Measurements from ENCODE around the gene PCNA.

PCNA gene

GRCh38 chr20:5070570-5070969 lies 49.2 kb downstream of the PCNA start:
- peaks cover 38 to 57% of the 10 kb centered on the region in 2 experiments for H3K4me1 ChIP-seq (ENCODE audit: control insufficient read depth in 1 of 2, insufficient read depth in 1 of 2, low read depth in 1 of 2, low read length in 1 of 2)
- TF ChIP-seq, protein P1, sequence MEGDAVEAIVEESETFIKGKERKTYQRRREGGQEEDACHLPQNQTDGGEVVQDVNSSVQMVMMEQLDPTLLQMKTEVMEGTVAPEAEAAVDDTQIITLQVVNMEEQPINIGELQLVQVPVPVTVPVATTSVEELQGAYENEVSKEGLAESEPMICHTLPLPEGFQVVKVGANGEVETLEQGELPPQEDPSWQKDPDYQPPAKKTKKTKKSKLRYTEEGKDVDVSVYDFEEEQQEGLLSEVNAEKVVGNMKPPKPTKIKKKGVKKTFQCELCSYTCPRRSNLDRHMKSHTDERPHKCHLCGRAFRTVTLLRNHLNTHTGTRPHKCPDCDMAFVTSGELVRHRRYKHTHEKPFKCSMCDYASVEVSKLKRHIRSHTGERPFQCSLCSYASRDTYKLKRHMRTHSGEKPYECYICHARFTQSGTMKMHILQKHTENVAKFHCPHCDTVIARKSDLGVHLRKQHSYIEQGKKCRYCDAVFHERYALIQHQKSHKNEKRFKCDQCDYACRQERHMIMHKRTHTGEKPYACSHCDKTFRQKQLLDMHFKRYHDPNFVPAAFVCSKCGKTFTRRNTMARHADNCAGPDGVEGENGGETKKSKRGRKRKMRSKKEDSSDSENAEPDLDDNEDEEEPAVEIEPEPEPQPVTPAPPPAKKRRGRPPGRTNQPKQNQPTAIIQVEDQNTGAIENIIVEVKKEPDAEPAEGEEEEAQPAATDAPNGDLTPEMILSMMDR (IDR thresholded peaks at IDR 0.05) = no peak
- no peaks in the 10 kb centered on the region for H3K36me3 ChIP-seq

DNA sequence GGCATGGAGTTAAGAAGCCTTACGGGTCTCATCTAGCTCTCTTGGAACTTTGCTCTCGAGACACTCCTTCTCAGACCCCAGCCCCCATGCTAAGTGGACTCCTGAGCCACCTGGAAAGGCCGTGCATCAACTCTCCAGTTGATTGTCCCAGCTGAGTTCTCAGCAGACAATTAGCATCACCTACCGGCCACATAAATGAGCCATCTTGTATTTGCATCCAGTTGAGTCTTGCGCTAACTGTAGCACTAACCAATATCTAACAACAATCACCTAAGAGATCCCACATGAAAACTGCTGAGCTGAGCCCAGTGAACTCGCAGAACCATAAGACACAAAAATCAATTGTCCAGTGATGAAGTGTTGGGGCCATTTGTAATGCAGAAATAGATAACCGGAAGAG lies 49.7 kb downstream of the PCNA start:
- H3K4me3 ChIP-seq (ENCODE audit: low read depth in 1 of 2, low read length in 1 of 2) = no peak overlapping the region
- no peaks in the 10 kb centered on the region for H3K27me3 ChIP-seq
- H3K27ac ChIP-seq = peak overlapping the region; percentile 52
- no peaks in the 10 kb centered on the region for H3K9me3 ChIP-seq
- H3K36me3 ChIP-seq = no peaks in the 10 kb centered on the region
- peaks cover 43 to 61% of the 10 kb centered on the region in 2 experiments for H3K4me1 ChIP-seq (ENCODE audit: control insufficient read depth in 1 of 2, insufficient read depth in 1 of 2, low read depth in 1 of 2, low read length in 1 of 2)
- TF ChIP-seq, protein P1 (IDR thresholded peaks at IDR 0.05) = no peak

More at GRCh38 chr20:5070570-5070969, 49.2 kb downstream of the PCNA start:
- H3K9me3 ChIP-seq = no peaks in the 10 kb centered on the region
- no peaks in the 10 kb centered on the region for H3K27me3 ChIP-seq
- H3K4me3 ChIP-seq (ENCODE audit: low read depth in 1 of 2, low read length in 1 of 2) = no peak overlapping the region
- H3K27ac ChIP-seq = peak overlapping the region; percentile 52

DNA sequence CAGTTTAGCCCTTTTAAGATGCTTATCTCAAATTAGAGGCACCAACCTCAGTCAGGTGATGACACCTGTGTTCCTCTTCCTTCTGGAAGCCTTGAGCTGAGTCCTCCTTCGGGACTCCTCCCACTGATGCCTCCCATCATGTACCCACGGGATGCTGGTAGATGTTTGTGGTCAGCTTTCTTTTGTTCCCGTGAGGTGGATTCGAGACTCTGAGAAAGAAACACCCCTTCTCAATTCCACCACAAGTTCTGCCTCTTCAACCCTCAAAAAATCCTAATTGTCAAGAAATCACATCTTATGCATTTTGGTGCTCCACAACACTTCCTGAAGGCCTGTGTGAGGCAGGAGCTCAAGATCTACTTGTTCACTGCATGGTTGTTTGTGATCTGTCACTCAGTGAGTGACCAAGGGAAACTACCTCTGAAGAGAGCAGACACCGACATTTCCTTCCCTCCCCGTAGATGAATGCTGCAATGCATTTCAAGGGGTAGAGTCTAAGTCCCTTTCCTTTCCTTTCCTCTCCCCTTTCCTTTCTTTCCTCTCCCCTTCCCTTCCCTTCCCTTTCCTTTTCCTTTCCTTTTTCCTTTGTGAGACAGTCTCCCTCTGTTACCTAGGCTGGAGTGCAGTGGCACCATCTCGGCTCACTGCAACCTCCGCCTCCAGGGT lies 50.5 kb downstream of the PCNA start:
- Histone ChIP-seq H3K4me3 (ENCODE audit: low read depth in 1 of 2, low read length in 1 of 2) (no peak overlapping the region), H3K9me3 (no peaks in the 10 kb centered on the region), H3K36me3 (no peaks in the 10 kb centered on the region), H3K27me3 (no peaks in the 10 kb centered on the region), H3K27ac (peak overlapping the region; percentile 52), H3K4me1 (ENCODE audit: control insufficient read depth in 1 of 2, insufficient read depth in 1 of 2, low read depth in 1 of 2, low read length in 1 of 2) (peaks cover 37 to 56% of the 10 kb centered on the region in 2 experiments)
- TF ChIP-seq, protein P1 (IDR thresholded peaks at IDR 0.05) = no peak

DNA sequence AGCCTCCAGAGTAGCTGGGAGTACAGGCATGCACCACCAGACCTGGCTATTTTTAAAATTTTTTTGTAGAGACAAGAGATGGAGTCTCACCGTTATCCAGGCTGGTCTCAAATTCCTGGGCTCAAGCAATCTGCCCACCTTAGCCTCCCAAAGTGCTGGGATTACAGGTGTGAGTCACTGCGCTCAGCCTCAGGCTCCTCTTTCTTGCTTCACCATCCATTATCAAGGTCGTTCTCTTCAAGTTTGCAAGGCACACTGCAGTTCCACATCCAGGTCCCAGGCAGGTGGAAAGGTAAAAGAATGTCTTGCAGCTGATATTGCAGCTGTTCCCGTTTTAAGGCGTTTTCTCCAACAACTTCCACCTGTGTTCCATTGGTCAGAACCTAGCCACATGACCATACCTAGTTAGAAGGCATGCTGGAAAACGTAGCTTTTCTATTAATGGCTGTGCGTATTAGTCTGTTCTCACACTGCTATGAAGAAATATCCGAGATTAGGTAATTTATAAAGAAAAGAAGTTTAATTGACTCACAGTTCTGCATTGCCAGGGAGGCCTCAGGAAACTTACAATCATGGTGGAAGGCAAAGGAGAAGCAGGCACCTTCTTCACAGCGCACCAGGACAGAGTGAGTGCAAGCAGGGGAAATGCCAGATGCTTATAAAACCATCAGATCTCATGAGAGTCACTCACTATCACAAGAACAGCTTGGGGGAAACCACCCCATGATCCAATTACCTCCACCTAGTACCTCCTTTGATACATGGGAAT lies 51.7 kb downstream of the PCNA start:
- Histone ChIP-seq H3K36me3 (no peaks in the 10 kb centered on the region), H3K27ac (peak overlapping the region; percentile 52), H3K4me1 (ENCODE audit: control insufficient read depth in 1 of 2, insufficient read depth in 1 of 2, low read depth in 1 of 2, low read length in 1 of 2) (peaks cover 25 to 44% of the 10 kb centered on the region in 2 experiments), H3K4me3 (ENCODE audit: low read depth in 1 of 2, low read length in 1 of 2) (no peak overlapping the region), H3K9me3 (no peaks in the 10 kb centered on the region), H3K27me3 (no peaks in the 10 kb centered on the region)
- TF ChIP-seq, protein P1 (IDR thresholded peaks at IDR 0.05) = no peak

- Histone ChIP-seq H3K4me3 (ENCODE audit: low read depth in 1 of 2, low read length in 1 of 2) (peak overlapping the region in 1 of 2 experiments; percentile 11), H3K27me3 (no peaks in the 10 kb centered on the region), H3K4me1 (ENCODE audit: control insufficient read depth in 1 of 2, insufficient read depth in 1 of 2, low read depth in 1 of 2, low read length in 1 of 2) (peaks cover 21 to 40% of the 10 kb centered on the region in 2 experiments), H3K27ac (peak overlapping the region; percentile 93), H3K9me3 (no peaks in the 10 kb centered on the region), H3K36me3 (no peaks in the 10 kb centered on the region)
- TF ChIP-seq, protein P1 (IDR thresholded peaks at IDR 0.05) = peak; percentile 41
These were observed 53.8 kb downstream of the PCNA start for GRCh38 chr20:5065879-5066383.
